Colon (tissue), 2 donors: ENCODE measurements around the gene CXXC5.

Source experiments
- FAIRE-seq: peaks from 2 replicates; lab custom pipeline; 2012; peaks lifted over from hg19 to GRCh38; lab: Jason Lieb, UNC
- donor health status: control.
- donor health status: control.

CXXC5 gene

GRCh38 chr5:139651853-139652787, 4.0 kb downstream of the CXXC5 start:
- FAIRE-seq, result no peak

- FAIRE-seq, result no peak
These were observed 4.7 kb downstream of the CXXC5 start for GRCh38 chr5:139652788-139653241.

- FAIRE-seq, result no peak
These were observed 5.5 kb downstream of the CXXC5 start for GRCh38 chr5:139653616-139654015.

- no peak for FAIRE-seq
These were observed 6.3 kb downstream of the CXXC5 start for GRCh38 chr5:139654464-139654863.

- no peak for FAIRE-seq
These were observed 6.8 kb downstream of the CXXC5 start for GRCh38 chr5:139654871-139655491.

- no peak for FAIRE-seq
These were observed 7.7 kb downstream of the CXXC5 start for GRCh38 chr5:139655727-139656271.

- no peak for FAIRE-seq
These were observed 9.5 kb downstream of the CXXC5 start for GRCh38 chr5:139657363-139658321.

GRCh38 chr5:139658501-139658927, 10.4 kb downstream of the CXXC5 start:
- FAIRE-seq, result no peak

- no peak for FAIRE-seq
These were observed 10.9 kb downstream of the CXXC5 start for GRCh38 chr5:139658928-139659667.

GRCh38 chr5:139659695-139660101, 11.5 kb downstream of the CXXC5 start:
- no peak for FAIRE-seq

GRCh38 chr5:139660105-139660922, 12.2 kb downstream of the CXXC5 start:
- FAIRE-seq, result no peak

- FAIRE-seq, result no peak
These were observed 13.0 kb downstream of the CXXC5 start for GRCh38 chr5:139660923-139661814.

- FAIRE-seq, result no peak
These were observed 14.5 kb downstream of the CXXC5 start for GRCh38 chr5:139662617-139663016.

- FAIRE-seq, result no peak
These were observed 15.3 kb downstream of the CXXC5 start for GRCh38 chr5:139663207-139664085.

GRCh38 chr5:139664086-139664693, 16.0 kb downstream of the CXXC5 start:
- no peak for FAIRE-seq

- no peak for FAIRE-seq
These were observed 16.7 kb downstream of the CXXC5 start for GRCh38 chr5:139664727-139665351.

GRCh38 chr5:139665626-139666025, 17.5 kb downstream of the CXXC5 start:
- FAIRE-seq, result no peak
